K562 (cell line): ENCODE measurements around the gene DNAJC30. TPM values are rescaled to one million over a fixed set of nuclear protein-coding genes. Genes with fewer than 3 reads are reported as not detected.

Experiments used
- CBX3 ChIP-seq, 2 experiments: IDR thresholded peaks; 1 replicate in 1 of 2; 2 replicates in 1 of 2; pipeline ENCODE4 v1.6.1; 2012; ENCODE audit warnings: inconsistent platforms in 2 of 2, low read length in 2 of 2, borderline replicate concordance in 1 of 2, control low read depth in 1 of 2
- COPS2 ChIP-seq: fragments of 450-650 bp; conservative IDR thresholded peaks from 2 replicates; pipeline ENCODE4 v1.6.1; 2016; ENCODE audit warnings: mild to moderate bottlenecking, moderate library complexity
- CREM ChIP-seq: IDR thresholded peaks from 2 replicates; pipeline ENCODE4 v1.6.1; 2014; ENCODE audit warnings: antibody characterized with exemption, low read depth
- GABPA ChIP-seq: fragments of 200-800 bp; sonication (Bioruptor generic); conservative IDR thresholded peaks from 2 replicates; pipeline ENCODE4 v1.6.1; 2016; ENCODE audit warnings: low read depth, missing genetic modification characterization, missing compliant biosample characterization
- HMGN3 ChIP-seq: IDR thresholded peaks from 2 replicates; pipeline ENCODE4 v1.6.1; 2011; ENCODE audit warnings: borderline replicate concordance, low read depth, mild to moderate bottlenecking, mixed read lengths, low read length; ENCODE audit not compliant: insufficient read length; ENCODE audit errors: extremely low read depth
- ILF3 ChIP-seq: fragments of 450-650 bp; IDR thresholded peaks from 2 replicates; pipeline ENCODE4 v1.6.1; 2018; ENCODE audit warnings: antibody characterized with exemption, mild to moderate bottlenecking, moderate library complexity, borderline replicate concordance
- MAFF ChIP-seq: IDR thresholded peaks from 2 replicates; pipeline ENCODE4 v1.6.1; 2012; ENCODE audit warnings: low read length, improper control_type of control experiment
- MAX ChIP-seq: sonication (generic); formaldehyde crosslinking; IDR thresholded peaks from 2 replicates; pipeline ENCODE4 v1.9.0; 2022; ENCODE audit warnings: mild to moderate bottlenecking, missing genetic modification reagents
- MLX ChIP-seq, 2 experiments: fragments of 450-650 bp in 1 of 2; sonication (generic) in 1 of 2; formaldehyde crosslinking; conservative IDR thresholded peaks; 2 replicates each; pipeline versions ENCODE4 v1.4.0 to v1.8.1; 2020 to 2022; ENCODE audit warnings: mild to moderate bottlenecking in 1 of 2, missing genetic modification reagents in 1 of 2
- MNT ChIP-seq, 2 experiments: fragments of 450-650 bp; conservative IDR thresholded peaks; 2 replicates each; pipeline ENCODE4 v1.6.1; 2017; ENCODE audit warnings: mild to moderate bottlenecking in 2 of 2, moderate library complexity in 2 of 2
- NELFE ChIP-seq: IDR thresholded peaks from 2 replicates; pipeline ENCODE4 v1.6.1; 2011; ENCODE audit warnings: mild to moderate bottlenecking; ENCODE audit not compliant: insufficient read depth, insufficient read length
- PHTF2 ChIP-seq: fragments of 250-450 bp; sonication (Bioruptor Pico); IDR thresholded peaks from 2 replicates; pipeline ENCODE4 v1.5.0; 2021; ENCODE audit warnings: mild to moderate bottlenecking
- SNAPC5 ChIP-seq: fragments of 250-450 bp; sonication (Bioruptor Pico); IDR thresholded peaks from 2 replicates; pipeline ENCODE4 v1.8.0; 2021; ENCODE audit warnings: moderate library complexity, mild to moderate bottlenecking, inconsistent platforms
- STAT6 ChIP-seq: sonication (generic); formaldehyde crosslinking; IDR thresholded peaks from 2 replicates; pipeline ENCODE4 v1.8.1; 2023; ENCODE audit warnings: mild to moderate bottlenecking, missing genetic modification reagents
- ZBTB7A ChIP-seq: IDR thresholded peaks from 2 replicates; pipeline ENCODE4 v1.6.1; 2011; ENCODE audit warnings: low read depth, mild to moderate bottlenecking, low read length, moderate library complexity, borderline replicate concordance; ENCODE audit not compliant: control insufficient read depth
- ZNF12 ChIP-seq: sonication (generic); formaldehyde crosslinking; IDR thresholded peaks from 2 replicates; pipeline ENCODE4 v1.4.0; 2020; ENCODE audit warnings: mild to moderate bottlenecking, missing genetic modification reagents
- ZNF217 ChIP-seq: sonication (generic); formaldehyde crosslinking; IDR thresholded peaks from 2 replicates; pipeline ENCODE4 v1.8.0; 2022; ENCODE audit warnings: mild to moderate bottlenecking, missing genetic modification reagents
- ZNF263 ChIP-seq: sonication (generic); formaldehyde crosslinking; IDR thresholded peaks from 2 replicates; pipeline ENCODE4 v1.8.0; 2022; ENCODE audit warnings: mild to moderate bottlenecking, missing genetic modification reagents, borderline replicate concordance
- ZNF444 ChIP-seq: fragments of 250-450 bp; sonication (Bioruptor Pico); IDR thresholded peaks from 2 replicates; pipeline ENCODE4 v1.4.0; 2020; ENCODE audit warnings: mild to moderate bottlenecking, moderate library complexity
- ZNF584 ChIP-seq: fragments of 200-800 bp; sonication (Bioruptor generic); IDR thresholded peaks from 2 replicates; pipeline ENCODE4 v1.6.1; 2016; ENCODE audit warnings: low read depth, mild to moderate bottlenecking, missing genetic modification characterization, missing compliant biosample characterization
- polyA plus RNA-seq, 8 experiments: library from polyadenylated mRNA; depleted of rRNA in 4 of 8; stranded (reverse) in 5 of 8; unstranded in 3 of 8; fragments of >200 nt; fragmentation: Nextera tagmentation in 2 of 8; fragmentation: Illumina TruSeq in 1 of 8; extraction: Ambion mirVana in 2 of 8; extraction: Trizol in 1 of 8; gene quantifications; 2 replicates each; pipeline versions ENCODE4 v1.2.1 to v1.2.3, GENCODE V29; 2011 to 2014; ENCODE audit warnings: inconsistent platforms in 1 of 8, missing spikeins in 1 of 8
- total RNA-seq, 7 experiments: library from RNA; depleted of rRNA in 6 of 7; stranded (reverse); fragments of >200 nt in 6 of 7; fragmentation: Illumina TruSeq in 2 of 7; extraction: Trizol in 2 of 7; gene quantifications; 2 replicates each; pipeline versions ENCODE4 v1.2.1 to v1.2.3, GENCODE V29; 2011 to 2021; ENCODE audit warnings: low replicate concordance in 1 of 7

DNAJC30 gene
- total and polyA plus RNA-seq, 9 of the 15 experiments (the other 6 are each of a cell fraction or from before 2014, with no cell fraction given) = 1.1 to 11.3 (median 4.6) TPM

- TF ChIP-seq MNT (conservative IDR thresholded peaks at IDR 0.05) = peak in 1 of 2 experiments; percentile 83; a peak in 2 of 4 replicates
- TF ChIP-seq ILF3 = no peak
- peak; percentile 57; the same call in 1 of the 2 replicates for TF ChIP-seq ZNF444
- TF ChIP-seq MAFF = peak; percentile 31; the same call in 1 of the 2 replicates
- TF ChIP-seq ZNF217 (CRISPR knock-in tag) = no peak
- no peak; the same call in 1 of the 2 replicates for TF ChIP-seq ZNF263
- TF ChIP-seq CREM = peak; percentile 74
- no peak for TF ChIP-seq NELFE
- TF ChIP-seq MLX (CRISPR knock-in tag; conservative IDR thresholded peaks at IDR 0.05) = 0 out of 4 replicates have a peak, but pooled peaks of 1 of the 2 experiments have one; percentile 18
- TF ChIP-seq CBX3 (IDR thresholded peaks at IDR 0.05; ENCODE audit: borderline replicate concordance in 1 of 2, low read length in 2 of 2) = no peak; a peak in 1 of 3 replicates
- TF ChIP-seq PHTF2 = no peak
- TF ChIP-seq STAT6 (CRISPR knock-in tag) = no peak; the same call in 1 of the 2 replicates
- TF ChIP-seq HMGN3 = peak; percentile 99
- TF ChIP-seq MAX (CRISPR knock-in tag) = peak; percentile 60
- TF ChIP-seq GABPA (tag) = no peak
- no peak for TF ChIP-seq COPS2
- peak; percentile 56; the same call in 1 of the 2 replicates for TF ChIP-seq ZNF584 (CRISPR knock-in tag)
- no peak for TF ChIP-seq SNAPC5 (CRISPR knock-in tag)
- TF ChIP-seq ZNF12 (CRISPR knock-in tag) = no peak
- peak; percentile 85; the same call in 1 of the 2 replicates for TF ChIP-seq ZBTB7A
Measured at GRCh38 chr7:73715648-73716317, 32.5 kb upstream of the DNAJC30 start (continued).
